Activated CD8-positive, alpha-beta T cell treated with anti-CD3 and anti-CD28 coated beads for 36 hours (primary cell): Measurements from ENCODE around the gene FEV. TPM values are rescaled to one million over a fixed set of nuclear protein-coding genes. Genes with fewer than 3 reads are reported as not detected.

ENCODE experiments used
- ATAC-seq: fragments of 200-7000 bp; cut with Tn5 transposase; one replicate; pipeline ENCODE4 v1.10.0; 2021; ENCODE audit warnings: mild to moderate bottlenecking, moderate library complexity
- CTCF ChIA-PET: fragments of 350-600 bp; sonication (Branson Sonifier 250); formaldehyde crosslinking; loops from one replicate; lab custom pipeline; 2021; ENCODE audit warnings: antibody characterized with exemption; lab: Charles Lee
- POLR2A ChIA-PET: fragments of 350-600 bp; sonication (Branson Sonifier 250); formaldehyde crosslinking; loops from one replicate; lab custom pipeline; 2021; ENCODE audit warnings: antibody characterized with exemption; lab: Charles Lee
- DNase-seq: peaks from one replicate; pipeline ENCODE4 v3.0.0-alpha.2; 2020
- H3K27ac Mint-ChIP-seq: one replicate; pipeline ENCODE4 v1.8.0; 2021; ENCODE audit warnings: mild to moderate bottlenecking, mixed read lengths
- H3K27me3 Mint-ChIP-seq: one replicate; pipeline ENCODE4 v1.8.0; 2021; ENCODE audit warnings: mixed read lengths
- H3K36me3 Mint-ChIP-seq: one replicate; pipeline ENCODE4 v1.8.0; 2021; ENCODE audit warnings: low read depth, mixed read lengths
- H3K4me1 Mint-ChIP-seq: one replicate; pipeline ENCODE4 v1.8.0; 2021; ENCODE audit warnings: low read depth, mixed read lengths
- H3K4me3 Mint-ChIP-seq: one replicate; pipeline ENCODE4 v1.8.0; 2021; ENCODE audit warnings: mild to moderate bottlenecking, moderate library complexity, mixed read lengths
- H3K9me3 Mint-ChIP-seq: one replicate; pipeline ENCODE4 v1.8.0; 2021; ENCODE audit warnings: mixed read lengths
- CTCF ChIP-seq: fragments of 200-600 bp; IDR thresholded peaks from one replicate; pipeline ENCODE4 v1.8.0; 2022; ENCODE audit warnings: antibody characterized with exemption, mild to moderate bottlenecking
- intact Hi-C: fragments of 100-400 bp; cut with micrococcal nuclease; formaldehyde crosslinking; loops from one replicate; pipeline ENCODE4 v1.10.0; 2022
- total RNA-seq, 2 experiments: library from RNA; stranded (reverse); gene quantifications; one replicate each; pipeline ENCODE4 v1.2.3, GENCODE V29; 2021

The FEV gene
- total RNA-seq, 2 experiments from 2014 or later: not detected

GRCh38 chr2:218998414-218999002, 13.5 kb upstream of the FEV start:
- intact Hi-C loops: no loop called here
- Mint-ChIP-seq H3K27me3 (peaks cover 70% of the 10 kb centered on the region), H3K4me3 (no peak overlapping the region), H3K9me3 (no peaks in the 10 kb centered on the region), H3K4me1 (peaks cover 16% of the 10 kb centered on the region), H3K36me3 (no peaks in the 10 kb centered on the region), H3K27ac (no peak overlapping the region)
- TF ChIP-seq CTCF: no peak
- POLR2A ChIA-PET: no interaction called here
- CTCF ChIA-PET: interaction anchor here (0.8 to 1.9 kb wide), 4 partner anchors 11 to 60 kb away, joined by 3 to 7 read pairs (median 3); no protein-coding TSS in a partner anchor
- no peak for DNase-seq
- ATAC-seq: no peak

GRCh38 chr2:218997731-218998130, 12.7 kb upstream of the FEV start:
- Mint-ChIP-seq H3K4me1 (peaks cover 11% of the 10 kb centered on the region), H3K27me3 (peaks cover 67% of the 10 kb centered on the region), H3K4me3 (no peak overlapping the region), H3K27ac (no peak overlapping the region), H3K9me3 (no peaks in the 10 kb centered on the region), H3K36me3 (no peaks in the 10 kb centered on the region)
- ChIA-PET CTCF (interaction anchor here (0.8 to 1.9 kb wide), 4 partner anchors 12 to 60 kb away, joined by 3 to 7 read pairs (median 3); no protein-coding TSS in a partner anchor), POLR2A (no interaction called here)
- TF ChIP-seq CTCF: no peak
- ATAC-seq: no peak
- intact Hi-C loops: no loop called here
- no peak for DNase-seq

- POLR2A ChIA-PET: interaction anchor here (2.1 kb wide), 1 partner anchor 16 kb away, joined by 6 read pairs; no protein-coding TSS in a partner anchor
- TF ChIP-seq CTCF: no peak
- H3K9me3 Mint-ChIP-seq: no peaks in the 10 kb centered on the region
- intact Hi-C loops: no loop called here
- peaks cover 4% of the 10 kb centered on the region for H3K4me1 Mint-ChIP-seq
- H3K4me3 Mint-ChIP-seq: no peak overlapping the region
- DNase-seq (no peak), ATAC-seq (no peak)
- H3K27me3 Mint-ChIP-seq: peaks cover 71% of the 10 kb centered on the region
- CTCF ChIA-PET: interaction anchor here (0.8 to 6.6 kb wide), 17 partner anchors 7 to 162 kb away, joined by 3 to 128 read pairs (median 5); partner anchors contain the start of genes CFAP65, FEV and IHH
- H3K27ac Mint-ChIP-seq: no peak overlapping the region
- no peaks in the 10 kb centered on the region for H3K36me3 Mint-ChIP-seq
These were observed 12.0 kb upstream of the FEV start for GRCh38 chr2:218996937-218997336.

- intact Hi-C loops: no loop called here
- Mint-ChIP-seq H3K27me3 (peaks cover 75% of the 10 kb centered on the region), H3K4me1 (peaks cover 4% of the 10 kb centered on the region), H3K27ac (no peak overlapping the region), H3K9me3 (no peaks in the 10 kb centered on the region), H3K4me3 (no peak overlapping the region), H3K36me3 (no peaks in the 10 kb centered on the region)
- ChIA-PET POLR2A (interaction anchor here (2.1 kb wide), 1 partner anchor 16 kb away, joined by 6 read pairs; no protein-coding TSS in a partner anchor), CTCF (interaction anchor here (0.6 to 6.6 kb wide), 37 partner anchors 8 to 515 kb away, joined by 3 to 128 read pairs (median 5); partner anchors contain the start of genes ABCB6, CFAP65, FEV and IHH)
- peak; percentile 93 for TF ChIP-seq CTCF
- ATAC-seq (peak; percentile 91), DNase-seq (peak; percentile 90)
These were observed 11.2 kb upstream of the FEV start for GRCh38 chr2:218995972-218996711.
